HCT116 (cell line): ENCODE measurements around the gene P4HA2. TPM values are rescaled to one million over a fixed set of nuclear protein-coding genes. Genes with fewer than 3 reads are reported as not detected.

Source experiments
- ATAC-seq: fragments of 200-7000 bp; cut with Tn5 transposase; 2 replicates; pipeline ENCODE4 v1.9.1; 2020; ENCODE audit warnings: mild to moderate bottlenecking, moderate library complexity
- BruUV-seq: library from RNA; stranded (reverse); fragments of 400-500 nt; replicated peaks from 2 replicates; lab custom pipeline; 2021; lab: Mats Ljungman, UMichigan
- CTCF ChIA-PET: fragments of 300-600 bp; sonication (Branson Sonifier 250); formaldehyde crosslinking; loops from one replicate; lab custom pipeline; 2021; ENCODE audit warnings: antibody characterized with exemption; lab: Charles Lee
- POLR2A ChIA-PET: fragments of 300-600, 350-600 bp; sonication (Branson Sonifier 250); formaldehyde crosslinking; loops from one replicate; lab custom pipeline; 2021; ENCODE audit warnings: antibody characterized with exemption; lab: Charles Lee
- RAD21 ChIA-PET, 2 experiments: fragments of 300-600 bp; sonication (Branson Sonifier 250); formaldehyde crosslinking; loops; one replicate each; lab custom pipeline; 2023; ENCODE audit warnings: low total read pairs in 2 of 2; ENCODE audit not compliant: uncharacterized antibody in 2 of 2, unreplicated experiment in 2 of 2, low non-redundant PET in 1 of 2; lab: Charles Lee
- DNase-seq: peaks from one replicate; pipeline ENCODE4 v3.0.0-alpha.2; 2010; ENCODE audit warnings: low read depth, low spot score
- H2AFZ ChIP-seq: fragments of 200-600 bp; shearing (Covaris generic), sonication (generic); 2 replicates; pipeline ENCODE4 v1.6.1; 2017; ENCODE audit warnings: low read depth, mixed run types, mixed read lengths, antibody characterized with exemption, low read length; ENCODE audit not compliant: poor library complexity, severe bottlenecking
- H3K27ac ChIP-seq: 2 replicates; pipeline ENCODE4 v1.5.1; 2012; ENCODE audit warnings: low read depth, low read length
- H3K27me3 ChIP-seq: fragments of 200-600 bp; sonication (generic); 2 replicates; pipeline ENCODE4 v1.6.1; 2016; ENCODE audit warnings: mixed run types, low read length, mixed read lengths; ENCODE audit not compliant: insufficient read depth
- H3K36me3 ChIP-seq, 2 experiments: fragments of 200-500 bp in 1 of 2; fragments of 200-600 bp in 1 of 2; sonication (Bioruptor generic) in 1 of 2; sonication (generic) in 1 of 2; 2 replicates each; pipeline versions ENCODE4 v1.5.1 to v1.6.1; 2014 to 2016; ENCODE audit warnings: low read length in 2 of 2, inconsistent platforms in 1 of 2, mixed read lengths in 1 of 2, mixed run types in 1 of 2; ENCODE audit not compliant: insufficient read depth in 2 of 2, control insufficient read depth in 1 of 2
- H3K4me1 ChIP-seq, 2 experiments: fragments of 200-600 bp in 1 of 2; sonication (generic) in 1 of 2; 2 replicates each; pipeline versions ENCODE4 v1.5.1 to v1.6.1; 2012 to 2017; ENCODE audit warnings: low read length in 2 of 2, inconsistent platforms in 1 of 2, mild to moderate bottlenecking in 1 of 2, mixed read lengths in 1 of 2, mixed run types in 1 of 2, moderate library complexity in 1 of 2; ENCODE audit not compliant: insufficient read depth in 2 of 2, control insufficient read depth in 1 of 2
- H3K4me2 ChIP-seq: fragments of 200-600 bp; sonication (generic); 2 replicates; pipeline ENCODE4 v1.6.1; 2017; ENCODE audit warnings: mixed run types, low read length, mixed read lengths
- H3K4me3 ChIP-seq, 2 experiments: fragments of 200-600 bp in 1 of 2; sonication (generic) in 1 of 2; replicated peaks in 1 of 2; 2 replicates each; pipeline ENCODE4 v1.5.1; 2011 to 2016; ENCODE audit warnings: low read length in 2 of 2, control low read depth in 1 of 2, low read depth in 1 of 2, mild to moderate bottlenecking in 1 of 2, mixed read lengths in 1 of 2, mixed run types in 1 of 2
- H3K79me2 ChIP-seq: fragments of 200-600 bp; sonication (generic); 2 replicates; pipeline ENCODE4 v1.6.1; 2017; ENCODE audit warnings: mild to moderate bottlenecking, mixed run types, low read length, moderate library complexity, mixed read lengths; ENCODE audit not compliant: insufficient read depth
- H3K9ac ChIP-seq: fragments of 200-600 bp; sonication (generic); 2 replicates; pipeline ENCODE4 v1.6.1; 2016; ENCODE audit warnings: low read length, mixed read lengths
- H3K9me2 ChIP-seq: fragments of 200-600 bp; sonication (generic), shearing (Covaris generic); 2 replicates; pipeline ENCODE4 v1.6.1; 2017; ENCODE audit warnings: mixed run types, mild to moderate bottlenecking, moderate library complexity; ENCODE audit not compliant: insufficient read depth
- H3K9me3 ChIP-seq, 2 experiments: fragments of 200-500 bp in 1 of 2; fragments of 200-600 bp in 1 of 2; sonication (Bioruptor generic) in 1 of 2; sonication (generic) in 1 of 2; 2 replicates each; pipeline ENCODE4 v1.6.1; 2014 to 2017; ENCODE audit warnings: low read length in 2 of 2, mixed read lengths in 2 of 2, inconsistent platforms in 1 of 2, low read depth in 1 of 2, mild to moderate bottlenecking in 1 of 2, mixed run types in 1 of 2, moderate library complexity in 1 of 2; ENCODE audit not compliant: control insufficient read depth in 1 of 2, insufficient read depth in 1 of 2
- H4K20me1 ChIP-seq: fragments of 200-600 bp; sonication (generic), shearing (Covaris generic); 2 replicates; pipeline ENCODE4 v1.6.1; 2017; ENCODE audit warnings: mixed run types, mild to moderate bottlenecking, moderate library complexity; ENCODE audit not compliant: insufficient read depth
- CEBPB ChIP-seq: IDR thresholded peaks from 2 replicates; pipeline ENCODE4 v1.6.1; 2012; ENCODE audit warnings: low read depth
- RAD21 ChIP-seq: IDR thresholded peaks from 2 replicates; pipeline ENCODE4 v1.6.1; 2012; ENCODE audit warnings: low read depth, mild to moderate bottlenecking
- SRF ChIP-seq: IDR thresholded peaks from 2 replicates; pipeline ENCODE4 v1.6.1; 2012; ENCODE audit warnings: low read depth
- intact Hi-C: fragments of 100-400 bp; cut with micrococcal nuclease; formaldehyde crosslinking; loops from 2 replicates; pipeline ENCODE4 v1.10.0; 2022
- total RNA-seq: library from RNA; stranded (reverse); gene quantifications from one replicate; pipeline ENCODE4 v1.2.1, GENCODE V29; 2021; ENCODE audit not compliant: unreplicated experiment
- TF ChIP-seq, protein P1 (sequence below): IDR thresholded peaks from 2 replicates; pipeline ENCODE4 v1.6.1; 2012
- TF ChIP-seq, protein P2 (sequence below), 3 experiments: fragments of 200-600 bp in 1 of 3; sonication (generic) in 1 of 3; IDR thresholded peaks in 2 of 3; conservative IDR thresholded peaks in 1 of 3; 2 replicates each; pipeline ENCODE4 v1.5.1; 2012 to 2017; ENCODE audit warnings: low read depth in 2 of 3, low read length in 2 of 3, antibody characterized with exemption in 1 of 3, borderline replicate concordance in 1 of 3, control low read depth in 1 of 3, mild to moderate bottlenecking in 1 of 3, mixed read lengths in 1 of 3, mixed run types in 1 of 3, moderate library complexity in 1 of 3; ENCODE audit not compliant: insufficient read depth in 1 of 3

The P4HA2 gene
- total RNA-seq, 1 experiment from 2014 or later, result 29.0 TPM

GRCh38 chr5:132238169-132238744 is 10.6 kb upstream of the P4HA2 start:
- intact Hi-C loops, result loop anchor here (2.0 kb wide), 1 partner anchor 173 kb away; no protein-coding TSS in a partner anchor
- ChIA-PET RAD21 (interaction anchor here in 1 of 2 experiments (0.9 kb wide), 1 partner anchor 56 kb away, joined by 6 read pairs; the partner anchor contains the start of gene SLC22A4), CTCF (interaction anchor here (0.6 to 2.2 kb wide), 23 partner anchors 9 to 263 kb away, joined by 3 to 19 read pairs (median 6); partner anchors contain the start of genes P4HA2, SLC22A4 and SLC22A5)

More at GRCh38 chr5:132238169-132238744, 10.6 kb upstream of the P4HA2 start:
- H3K4me1 ChIP-seq, result no peaks in the 10 kb centered on the region
- BruUV-seq, result no TSS peak
- DNase-seq (no peak), ATAC-seq (peak; percentile 96)
- H3K9ac ChIP-seq, result no peak overlapping the region
- H3K79me2 ChIP-seq, result no peaks in the 10 kb centered on the region
- H2AFZ ChIP-seq, result no peak overlapping the region
- H3K27me3 ChIP-seq, result no peaks in the 10 kb centered on the region
- no peaks in the 10 kb centered on the region for H3K9me3 ChIP-seq
- no peaks in the 10 kb centered on the region for H3K9me2 ChIP-seq
- TF ChIP-seq RAD21 (peak; percentile 85), SRF (no peak), CEBPB (no peak)
- TF ChIP-seq, protein P1, sequence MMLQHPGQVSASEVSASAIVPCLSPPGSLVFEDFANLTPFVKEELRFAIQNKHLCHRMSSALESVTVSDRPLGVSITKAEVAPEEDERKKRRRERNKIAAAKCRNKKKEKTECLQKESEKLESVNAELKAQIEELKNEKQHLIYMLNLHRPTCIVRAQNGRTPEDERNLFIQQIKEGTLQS, result no peak
- TF ChIP-seq, protein P2, sequence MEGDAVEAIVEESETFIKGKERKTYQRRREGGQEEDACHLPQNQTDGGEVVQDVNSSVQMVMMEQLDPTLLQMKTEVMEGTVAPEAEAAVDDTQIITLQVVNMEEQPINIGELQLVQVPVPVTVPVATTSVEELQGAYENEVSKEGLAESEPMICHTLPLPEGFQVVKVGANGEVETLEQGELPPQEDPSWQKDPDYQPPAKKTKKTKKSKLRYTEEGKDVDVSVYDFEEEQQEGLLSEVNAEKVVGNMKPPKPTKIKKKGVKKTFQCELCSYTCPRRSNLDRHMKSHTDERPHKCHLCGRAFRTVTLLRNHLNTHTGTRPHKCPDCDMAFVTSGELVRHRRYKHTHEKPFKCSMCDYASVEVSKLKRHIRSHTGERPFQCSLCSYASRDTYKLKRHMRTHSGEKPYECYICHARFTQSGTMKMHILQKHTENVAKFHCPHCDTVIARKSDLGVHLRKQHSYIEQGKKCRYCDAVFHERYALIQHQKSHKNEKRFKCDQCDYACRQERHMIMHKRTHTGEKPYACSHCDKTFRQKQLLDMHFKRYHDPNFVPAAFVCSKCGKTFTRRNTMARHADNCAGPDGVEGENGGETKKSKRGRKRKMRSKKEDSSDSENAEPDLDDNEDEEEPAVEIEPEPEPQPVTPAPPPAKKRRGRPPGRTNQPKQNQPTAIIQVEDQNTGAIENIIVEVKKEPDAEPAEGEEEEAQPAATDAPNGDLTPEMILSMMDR (IDR thresholded peaks at IDR 0.05 in 2 of 3, conservative IDR thresholded peaks at IDR 0.05 in 1 of 3; ENCODE audit: borderline replicate concordance in 1 of 3, insufficient read depth in 1 of 3, low read depth in 2 of 3, low read length in 2 of 3), result peak; percentile 65 to 87 (median 81)
- TF ChIP-seq, all 23 proteins: peak for 2
- H4K20me1 ChIP-seq, result no peaks in the 10 kb centered on the region
- no peak overlapping the region for H3K4me2 ChIP-seq
- no peaks in the 10 kb centered on the region for H3K36me3 ChIP-seq
- POLR2A ChIA-PET, result interaction anchor here (1.3 to 2.2 kb wide), 3 partner anchors 10 to 55 kb away, joined by 3 to 16 read pairs (median 7); partner anchors contain the start of genes P4HA2 and SLC22A4
- H3K27ac ChIP-seq, result no peak overlapping the region
- no peak overlapping the region for H3K4me3 ChIP-seq
